SK-N-MC (cell line): ENCODE measurements around the gene AGTR1.

ENCODE experiments used
- EZH2 ChIP-seq: fragments of 200-600 bp; sonication (generic); IDR thresholded peaks from one replicate; pipeline ENCODE4 v1.6.1; 2017; ENCODE audit warnings: antibody characterized with exemption
- POLR2AphosphoS5 ChIP-seq: IDR thresholded peaks from 2 replicates; pipeline ENCODE4 v1.6.1; 2012; ENCODE audit warnings: mild to moderate bottlenecking, low read depth, low read length, borderline replicate concordance

DNA sequence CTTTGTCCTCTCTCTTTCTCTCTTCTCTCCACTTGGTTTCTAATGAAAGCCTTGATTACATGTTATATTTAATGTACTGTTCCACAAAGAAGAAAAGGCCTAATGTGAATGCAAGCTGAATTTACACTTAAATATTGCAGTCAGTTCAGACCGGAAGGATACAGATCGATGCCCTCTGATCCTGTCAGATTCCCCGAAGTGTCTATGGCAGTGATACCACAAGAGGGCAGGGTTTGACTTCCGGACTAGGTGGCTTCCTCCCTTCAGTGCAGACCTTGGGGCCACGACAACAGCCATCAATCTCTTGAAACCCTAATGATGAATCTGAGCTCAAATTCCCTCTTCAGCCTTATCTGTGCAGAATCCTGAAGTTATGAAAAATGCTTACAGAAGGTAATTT, 29.5 kb downstream of the AGTR1 start:
- TF ChIP-seq POLR2AphosphoS5: no peak
- TF ChIP-seq EZH2: no peak
